ENCODE data around the gene RAB4B.

GRCh38 chr19:40813182-40813581 is 35.1 kb downstream of the RAB4B start:
- TF ChIP-seq POLR2A (IDR thresholded peaks at IDR 0.05) = no peak
- TF ChIP-seq, protein P1, sequence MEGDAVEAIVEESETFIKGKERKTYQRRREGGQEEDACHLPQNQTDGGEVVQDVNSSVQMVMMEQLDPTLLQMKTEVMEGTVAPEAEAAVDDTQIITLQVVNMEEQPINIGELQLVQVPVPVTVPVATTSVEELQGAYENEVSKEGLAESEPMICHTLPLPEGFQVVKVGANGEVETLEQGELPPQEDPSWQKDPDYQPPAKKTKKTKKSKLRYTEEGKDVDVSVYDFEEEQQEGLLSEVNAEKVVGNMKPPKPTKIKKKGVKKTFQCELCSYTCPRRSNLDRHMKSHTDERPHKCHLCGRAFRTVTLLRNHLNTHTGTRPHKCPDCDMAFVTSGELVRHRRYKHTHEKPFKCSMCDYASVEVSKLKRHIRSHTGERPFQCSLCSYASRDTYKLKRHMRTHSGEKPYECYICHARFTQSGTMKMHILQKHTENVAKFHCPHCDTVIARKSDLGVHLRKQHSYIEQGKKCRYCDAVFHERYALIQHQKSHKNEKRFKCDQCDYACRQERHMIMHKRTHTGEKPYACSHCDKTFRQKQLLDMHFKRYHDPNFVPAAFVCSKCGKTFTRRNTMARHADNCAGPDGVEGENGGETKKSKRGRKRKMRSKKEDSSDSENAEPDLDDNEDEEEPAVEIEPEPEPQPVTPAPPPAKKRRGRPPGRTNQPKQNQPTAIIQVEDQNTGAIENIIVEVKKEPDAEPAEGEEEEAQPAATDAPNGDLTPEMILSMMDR (IDR thresholded peaks at IDR 0.05) = no peak

Measured in adrenal gland (tissue), 5 donors.